Endothelial cell of umbilical vein (primary cell): Measurements from ENCODE around the gene DCP2. TPM values are rescaled to one million over a fixed set of nuclear protein-coding genes. Genes with fewer than 3 reads are reported as not detected.
A peak's percentile ranks its signal among the peaks of the same experiment; 100 is the strongest.

Experiments
- BruUV-seq: library from RNA; stranded (reverse); fragments of 400-500 nt; replicated peaks from 2 replicates; lab custom pipeline; 2021; lab: Mats Ljungman, UMichigan
- CTCF ChIA-PET: fragments of 300-600, 350-600 bp; sonication (Branson Sonifier 250); formaldehyde crosslinking; loops from one replicate; lab custom pipeline; 2021; ENCODE audit warnings: antibody characterized with exemption, inconsistent platforms; lab: Charles Lee
- POLR2A ChIA-PET: fragments of 300-600, 350-600 bp; sonication (Branson Sonifier 250); formaldehyde crosslinking; loops from one replicate; lab custom pipeline; 2021; ENCODE audit warnings: antibody characterized with exemption, inconsistent platforms; lab: Charles Lee
- DNase-seq: peaks from one replicate; pipeline ENCODE4 v3.0.0-alpha.2; 2011; ENCODE audit warnings: low read depth, low spot score
- FAIRE-seq: peaks from 2 replicates; lab custom pipeline; 2011; peaks lifted over from hg19 to GRCh38; lab: Jason Lieb, UNC
- H2AFZ ChIP-seq: 2 replicates; pipeline ENCODE4 v1.6.0; 2012; ENCODE audit warnings: low read depth, low read length, control low read depth, inconsistent platforms
- H3K27ac ChIP-seq: 2 replicates; pipeline ENCODE4 v1.5.1; 2011; ENCODE audit warnings: low read depth, mild to moderate bottlenecking, control low read depth, low read length, moderate library complexity; ENCODE audit not compliant: insufficient read depth
- H3K27me3 ChIP-seq, 2 experiments: 2 replicates each; pipeline versions ENCODE4 v1.6.0 to v1.6.1; 2011; ENCODE audit warnings: low read length in 2 of 2, mixed read lengths in 1 of 2; ENCODE audit not compliant: control insufficient read depth in 2 of 2, insufficient read depth in 2 of 2
- H3K36me3 ChIP-seq, 2 experiments: 2 replicates in 1 of 2; 3 replicates in 1 of 2; pipeline ENCODE4 v1.5.1; 2011; ENCODE audit warnings: low read length in 2 of 2, mild to moderate bottlenecking in 1 of 2, moderate library complexity in 1 of 2; ENCODE audit not compliant: control insufficient read depth in 2 of 2, insufficient read depth in 2 of 2; ENCODE audit errors: extremely low read depth in 1 of 2
- H3K4me1 ChIP-seq: 3 replicates; pipeline ENCODE4 v1.5.1; 2011; ENCODE audit warnings: mild to moderate bottlenecking, low read length; ENCODE audit not compliant: control insufficient read depth, insufficient read depth; ENCODE audit errors: extremely low read depth
- H3K4me2 ChIP-seq: 2 replicates; pipeline ENCODE4 v1.6.1; 2011; ENCODE audit warnings: low read length, control low read depth, mixed read lengths; ENCODE audit not compliant: insufficient read depth
- H3K4me3 ChIP-seq, 3 experiments: fragments of 200-600 bp in 1 of 3; sonication (generic), shearing (Covaris generic) in 1 of 3; replicated peaks in 1 of 3; 2 replicates each; pipeline ENCODE4 v1.5.1; 2011 to 2016; ENCODE audit warnings: control low read depth in 3 of 3, low read length in 3 of 3, mild to moderate bottlenecking in 2 of 3, inconsistent platforms in 1 of 3, low read depth in 1 of 3, moderate library complexity in 1 of 3; ENCODE audit not compliant: insufficient read depth in 1 of 3
- H3K79me2 ChIP-seq: 2 replicates; pipeline ENCODE4 v1.6.0; 2012; ENCODE audit warnings: low read length, inconsistent platforms; ENCODE audit not compliant: control insufficient read depth, insufficient read depth
- H3K9ac ChIP-seq: replicated peaks from 2 replicates; pipeline ENCODE3; 2011; ENCODE audit warnings: low read length, control low read depth; ENCODE audit not compliant: insufficient read depth; ENCODE audit errors: extremely low read depth
- H3K9me1 ChIP-seq: replicated peaks from 3 replicates; pipeline ENCODE4 v1.6.0; 2011; ENCODE audit warnings: mild to moderate bottlenecking, low read length; ENCODE audit not compliant: control insufficient read depth, insufficient read depth; ENCODE audit errors: extremely low read depth
- H3K9me3 ChIP-seq: replicated peaks from 2 replicates; pipeline ENCODE4 v1.5.1; 2012; ENCODE audit warnings: low read length, inconsistent platforms; ENCODE audit not compliant: control insufficient read depth, insufficient read depth
- H4K20me1 ChIP-seq: replicated peaks from 2 replicates; pipeline ENCODE3; 2011; ENCODE audit warnings: mild to moderate bottlenecking, low read length; ENCODE audit not compliant: control insufficient read depth, insufficient read depth; ENCODE audit errors: extremely low read depth
- CTCF ChIP-seq, 2 donors: IDR thresholded peaks; 1 replicate in 1 of 2; 2 replicates in 1 of 2; pipeline ENCODE4 v1.5.1; 2011; ENCODE audit warnings: low read length in 2 of 2, mild to moderate bottlenecking in 2 of 2, moderate library complexity in 2 of 2, control low read depth in 1 of 2, inconsistent platforms in 1 of 2, low read depth in 1 of 2; ENCODE audit not compliant: insufficient read depth in 1 of 2; ENCODE audit errors: extremely low read depth in 1 of 2
- EZH2 ChIP-seq: IDR thresholded peaks from 2 replicates; pipeline ENCODE4 v1.6.1; 2012; ENCODE audit warnings: borderline replicate concordance, low read depth, mild to moderate bottlenecking, moderate library complexity, low read length, inconsistent platforms; ENCODE audit not compliant: severe bottlenecking
- FOS ChIP-seq: IDR thresholded peaks from 2 replicates; pipeline ENCODE4 v1.6.1; 2011; ENCODE audit warnings: mild to moderate bottlenecking, low read length, moderate library complexity, borderline replicate concordance; ENCODE audit not compliant: insufficient read depth
- GATA2 ChIP-seq: IDR thresholded peaks from 2 replicates; pipeline ENCODE4 v1.7.0; 2011; ENCODE audit warnings: low read depth, mild to moderate bottlenecking, moderate library complexity, mixed read lengths, low read length; ENCODE audit not compliant: insufficient read length, insufficient read depth
- JUN ChIP-seq: IDR thresholded peaks from 2 replicates; pipeline ENCODE4 v1.6.1; 2011; ENCODE audit warnings: borderline replicate concordance, low read depth; ENCODE audit not compliant: insufficient read length, insufficient read depth
- MAX ChIP-seq: IDR thresholded peaks from 2 replicates; pipeline ENCODE4 v1.6.1; 2011; ENCODE audit not compliant: insufficient read depth, insufficient read length
- MYC ChIP-seq: IDR thresholded peaks from one replicate; pipeline ENCODE4 v1.6.1; 2011; ENCODE audit warnings: mild to moderate bottlenecking, low read depth, low read length
- POLR2A ChIP-seq: IDR thresholded peaks from 2 replicates; pipeline ENCODE4 v1.6.1; 2012; ENCODE audit warnings: low read depth, mild to moderate bottlenecking, control low read depth, low read length
- POLR2AphosphoS5 ChIP-seq: IDR thresholded peaks from 2 replicates; pipeline ENCODE4 v1.6.1; 2012; ENCODE audit warnings: low read depth, mild to moderate bottlenecking, control low read depth, low read length, moderate library complexity; ENCODE audit not compliant: insufficient read depth
- dilution Hi-C: fragments of 300-500 bp; cut with MboI; formaldehyde crosslinking; loops from one replicate; pipeline ENCODE4 v1.15.0; 2019; ENCODE audit warnings: low sequenced_read_pairs; ENCODE audit not compliant: extremely low pct_ligation_motif_present
- intact Hi-C: fragments of 100-400 bp; cut with micrococcal nuclease; formaldehyde crosslinking; loops from one replicate; pipeline ENCODE4 v1.10.0; 2022
- polyA plus RNA-seq, 4 experiments: library from polyadenylated mRNA; depleted of rRNA in 3 of 4; stranded (reverse) in 3 of 4; unstranded in 1 of 4; fragments of >200 nt; gene quantifications; 2 replicates each; pipeline versions ENCODE4 v1.2.1 to v1.2.3, GENCODE V29; 2011 to 2012; ENCODE audit warnings: missing spikeins in 1 of 4
- total RNA-seq: library from RNA; stranded (reverse); gene quantifications from 2 replicates; pipeline ENCODE4 v1.2.3, GENCODE V29; 2021

DCP2 gene
- total and polyA plus RNA-seq, 2 donors (not counting 3 experiments of a cell fraction or from before 2014, with no cell fraction given), result 11.3 to 60.0 TPM

GRCh38 chr5:113038714-113039113, 62.1 kb downstream of the DCP2 start:
- Histone ChIP-seq H3K36me3 (peaks cover 0 to 2% of the 10 kb centered on the region in 2 experiments), H3K27ac (no peak overlapping the region), H3K27me3 (no peaks in the 10 kb centered on the region), H3K4me2 (no peak overlapping the region), H4K20me1 (no peaks in the 10 kb centered on the region), H3K9ac (no peak overlapping the region), H3K79me2 (no peaks in the 10 kb centered on the region), H3K9me1 (no peaks in the 10 kb centered on the region), H2AFZ (no peak overlapping the region), H3K4me1 (no peaks in the 10 kb centered on the region), H3K9me3 (no peaks in the 10 kb centered on the region), H3K4me3 (no peak overlapping the region)
- ChIA-PET POLR2A (no interaction called here), CTCF (interaction anchor here (0.8 to 4.7 kb wide), 9 partner anchors 12 to 472 kb away, joined by 3 to 46 read pairs (median 5); no protein-coding TSS in a partner anchor)
- BruUV-seq, result no TSS peak
- intact Hi-C loops, result loop anchor here (2.0 kb wide), 1 partner anchor 42 kb away; no protein-coding TSS in a partner anchor
- TF ChIP-seq FOS (peak; percentile 34), MYC (no peak), POLR2AphosphoS5 (no peak), MAX (no peak), POLR2A (no peak), GATA2 (no peak), JUN (peak; percentile 41), EZH2 (no peak), CTCF (IDR thresholded peaks at IDR 0.05; ENCODE audit: extremely low read depth in 1 of 2, insufficient read depth in 1 of 2, low read depth in 1 of 2, low read length in 2 of 2) (peak; percentile 7 to 13)
- DNase-seq, result peak; percentile 48
- dilution Hi-C loops, result no loop called here
- FAIRE-seq, result peak; percentile 70
